Measurements from ENCODE around the gene NOS3. TPM values are rescaled to one million over a fixed set of nuclear protein-coding genes. Genes with fewer than 3 reads are reported as not detected.

The NOS3 gene
- total RNA-seq, 4 donors from 2014 or later = 5.2 to 8.1 (median 6.3) TPM

DNA sequence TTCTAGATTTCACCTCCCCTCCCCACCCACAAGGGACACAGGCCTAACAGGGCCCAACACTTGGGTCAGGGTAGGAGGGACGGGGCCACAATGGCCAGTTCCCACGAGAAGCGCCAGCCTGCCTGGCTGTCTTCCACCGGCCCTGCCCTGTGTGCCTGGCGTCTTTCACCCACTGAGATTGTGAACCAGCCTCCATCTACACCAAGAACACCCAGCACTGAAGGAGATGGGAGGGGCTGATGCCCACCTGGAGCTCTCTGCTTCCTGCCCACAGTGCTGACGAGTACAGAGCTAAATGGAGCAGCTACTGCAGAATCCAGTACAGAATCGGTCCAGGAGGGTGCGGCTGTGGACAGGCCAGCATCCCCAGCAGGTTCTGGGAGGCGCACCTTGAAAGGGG lies 55.1 kb downstream of the NOS3 start:
- Histone ChIP-seq H3K27ac (no peak overlapping the region), H3K9me3 (no peaks in the 10 kb centered on the region), H3K4me1 (peaks cover 0 to 10% of the 10 kb centered on the region in 2 donors), H3K4me3 (replicated peaks in 1 of 3) (no peak overlapping the region), H3K27me3 (no peaks in the 10 kb centered on the region), H3K36me3 (peaks cover 0 to 3% of the 10 kb centered on the region in 2 donors)
- 88 to 93% methylated on average over 9 of the region's 9 CpGs for WGBS, 2 donors
- no peak for DNase-seq
- no peak for TF ChIP-seq POLR2A (IDR thresholded peaks at IDR 0.05)
- TF ChIP-seq, protein P1, sequence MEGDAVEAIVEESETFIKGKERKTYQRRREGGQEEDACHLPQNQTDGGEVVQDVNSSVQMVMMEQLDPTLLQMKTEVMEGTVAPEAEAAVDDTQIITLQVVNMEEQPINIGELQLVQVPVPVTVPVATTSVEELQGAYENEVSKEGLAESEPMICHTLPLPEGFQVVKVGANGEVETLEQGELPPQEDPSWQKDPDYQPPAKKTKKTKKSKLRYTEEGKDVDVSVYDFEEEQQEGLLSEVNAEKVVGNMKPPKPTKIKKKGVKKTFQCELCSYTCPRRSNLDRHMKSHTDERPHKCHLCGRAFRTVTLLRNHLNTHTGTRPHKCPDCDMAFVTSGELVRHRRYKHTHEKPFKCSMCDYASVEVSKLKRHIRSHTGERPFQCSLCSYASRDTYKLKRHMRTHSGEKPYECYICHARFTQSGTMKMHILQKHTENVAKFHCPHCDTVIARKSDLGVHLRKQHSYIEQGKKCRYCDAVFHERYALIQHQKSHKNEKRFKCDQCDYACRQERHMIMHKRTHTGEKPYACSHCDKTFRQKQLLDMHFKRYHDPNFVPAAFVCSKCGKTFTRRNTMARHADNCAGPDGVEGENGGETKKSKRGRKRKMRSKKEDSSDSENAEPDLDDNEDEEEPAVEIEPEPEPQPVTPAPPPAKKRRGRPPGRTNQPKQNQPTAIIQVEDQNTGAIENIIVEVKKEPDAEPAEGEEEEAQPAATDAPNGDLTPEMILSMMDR (IDR thresholded peaks at IDR 0.05) = no peak
- intact Hi-C loops (cut with DNase I) = no loop called here

DNA sequence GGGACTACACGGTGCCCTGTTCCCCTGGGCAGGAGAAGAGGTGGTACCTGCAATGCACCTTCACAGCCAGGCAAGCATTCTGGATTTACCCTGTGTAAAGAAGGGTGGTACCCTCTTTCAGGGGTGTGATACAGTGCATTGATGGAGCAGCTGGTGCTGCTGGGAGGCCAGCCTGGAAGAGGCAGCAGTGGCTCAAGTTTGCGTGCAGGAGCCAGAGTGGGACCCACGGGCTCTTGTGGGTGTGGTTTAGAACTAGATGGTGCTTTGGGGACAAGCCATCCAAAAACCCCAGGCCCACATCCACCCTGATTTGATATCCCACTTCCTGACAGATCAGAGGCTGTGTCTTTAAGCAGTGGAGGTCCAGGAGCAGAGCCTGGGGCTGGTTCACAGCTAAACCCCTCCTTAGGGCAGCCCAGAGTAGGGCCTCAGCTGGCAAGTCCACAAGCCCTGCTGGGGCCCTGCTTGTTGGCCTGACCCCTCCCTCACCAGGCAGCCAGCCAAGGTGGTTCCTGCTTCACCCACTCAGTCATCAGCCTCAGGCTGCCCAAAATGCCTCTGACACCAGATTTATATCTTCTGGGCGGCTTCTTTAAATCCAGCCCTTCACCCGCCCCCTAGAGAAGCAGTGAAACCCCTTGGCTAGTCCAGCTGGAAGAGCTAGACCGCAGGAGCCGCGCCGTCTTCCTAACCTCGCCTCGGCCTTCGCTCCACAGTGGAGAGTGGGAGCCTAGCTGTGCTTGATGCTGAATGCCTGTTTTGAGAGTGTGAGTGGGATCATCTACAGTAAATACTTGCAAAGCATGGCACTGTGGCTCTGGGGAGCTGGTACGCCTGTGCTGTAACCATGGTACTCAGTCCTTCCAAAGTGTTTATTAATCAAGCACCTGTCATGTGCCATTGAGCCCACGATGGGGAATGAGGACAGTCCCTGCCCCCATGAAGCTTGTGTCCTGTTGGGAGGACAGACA lies 56.1 kb downstream of the NOS3 start:
- peaks cover 0 to 13% of the 10 kb centered on the region in 2 donors for H3K4me1 ChIP-seq
- DNase-seq = peak; percentile 29 to 44
- intact Hi-C loops (cut with DNase I) = no loop called here
- no peak overlapping the region for H3K27ac ChIP-seq
- H3K36me3 ChIP-seq = peaks cover 0 to 3% of the 10 kb centered on the region in 2 donors
- H3K9me3 ChIP-seq = no peaks in the 10 kb centered on the region
- 49 to 53% methylated on average over 11 to 13 of the region's 14 CpGs for WGBS, 2 donors
- no peak overlapping the region for H3K4me3 ChIP-seq (replicated peaks in 1 of 3)
- no peak for TF ChIP-seq POLR2A (IDR thresholded peaks at IDR 0.05)
- TF ChIP-seq, protein P1 (IDR thresholded peaks at IDR 0.05) = no peak
- no peaks in the 10 kb centered on the region for H3K27me3 ChIP-seq

DNA sequence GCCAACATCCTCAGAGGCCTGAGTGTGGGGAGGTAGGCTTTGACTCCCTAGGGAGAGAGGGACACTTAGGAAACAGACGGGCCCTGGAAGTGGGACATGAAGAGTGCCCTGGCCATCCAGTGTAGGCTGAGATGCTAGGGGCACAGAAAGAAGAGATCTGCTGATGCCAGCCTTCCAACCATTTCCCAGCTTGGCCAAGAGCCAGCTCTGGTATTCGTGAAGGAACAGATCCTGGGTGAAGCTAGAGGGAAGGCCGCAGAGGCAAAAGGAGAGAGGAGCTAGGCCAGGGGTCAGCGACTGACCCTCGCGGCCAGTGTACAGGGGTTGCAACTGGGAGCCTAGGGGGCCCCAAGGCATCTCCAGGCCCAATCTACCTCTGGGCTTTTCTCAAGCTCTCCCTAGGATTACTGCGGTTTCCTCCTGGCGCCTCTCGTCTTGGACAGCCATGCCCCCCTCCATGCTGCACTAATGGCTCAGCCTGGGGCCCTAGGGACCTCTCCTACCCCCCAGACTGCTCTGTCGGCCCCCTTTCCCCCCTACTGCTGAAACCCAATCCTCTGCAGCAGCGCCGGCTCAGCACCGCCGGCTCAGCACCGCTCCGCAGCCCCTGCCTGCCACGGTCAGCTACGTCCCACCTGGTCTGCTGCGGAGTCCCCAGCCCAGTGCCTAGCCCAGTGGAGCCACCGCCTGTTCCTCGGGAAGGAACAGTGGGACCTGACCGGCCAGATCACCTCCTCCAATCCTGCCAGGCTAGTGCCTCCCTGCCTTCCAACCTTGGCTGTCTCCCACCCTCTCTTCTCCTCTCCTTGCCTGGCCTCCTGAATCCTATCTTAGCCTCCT lies 57.4 kb downstream of the NOS3 start, which contains the start of gene ASIC3:
Gene ASIC3 (plus strand): TSS at position 556 of the 840 bp plus-strand sequence. CDS start 355 bp downstream, outside the sequence.
- Histone ChIP-seq H3K9me3 (no peaks in the 10 kb centered on the region), H3K4me3 (replicated peaks in 1 of 3) (no peak within 1 kb of the TSS), H3K4me1 (peaks cover 0 to 13% of the 10 kb centered on the region in 2 donors), H3K27ac (no peak within 1 kb of the TSS), H3K36me3 (peaks cover 0 to 3% of the 10 kb centered on the region in 2 donors), H3K27me3 (no peaks in the 10 kb centered on the region)
- intact Hi-C loops (cut with DNase I) = no loop called here
- WGBS, 2 donors = 66 to 71% methylated on average over 20 to 22 of the region's 22 CpGs
- DNase-seq = peak in 1 of 2 donors; percentile 22
- no peak for TF ChIP-seq POLR2A (IDR thresholded peaks at IDR 0.05)
- TF ChIP-seq, protein P1 (IDR thresholded peaks at IDR 0.05) = no peak

DNA sequence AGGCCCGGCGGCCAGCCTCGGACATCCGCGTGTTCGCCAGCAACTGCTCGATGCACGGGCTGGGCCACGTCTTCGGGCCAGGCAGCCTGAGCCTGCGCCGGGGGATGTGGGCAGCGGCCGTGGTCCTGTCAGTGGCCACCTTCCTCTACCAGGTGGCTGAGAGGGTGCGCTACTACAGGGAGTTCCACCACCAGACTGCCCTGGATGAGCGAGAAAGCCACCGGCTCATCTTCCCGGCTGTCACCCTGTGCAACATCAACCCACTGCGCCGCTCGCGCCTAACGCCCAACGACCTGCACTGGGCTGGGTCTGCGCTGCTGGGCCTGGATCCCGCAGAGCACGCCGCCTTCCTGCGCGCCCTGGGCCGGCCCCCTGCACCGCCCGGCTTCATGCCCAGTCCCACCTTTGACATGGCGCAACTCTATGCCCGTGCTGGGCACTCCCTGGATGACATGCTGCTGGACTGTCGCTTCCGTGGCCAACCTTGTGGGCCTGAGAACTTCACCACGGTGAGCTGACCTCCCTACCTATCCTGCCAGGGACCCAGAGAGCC lies 58.2 kb downstream of the NOS3 start:
- no peaks in the 10 kb centered on the region for H3K27me3 ChIP-seq
- no peak overlapping the region for H3K27ac ChIP-seq
- 84 to 91% methylated on average over 24 to 27 of the region's 38 CpGs for WGBS, 2 donors
- H3K4me3 ChIP-seq (replicated peaks in 1 of 3) = no peak overlapping the region
- no peaks in the 10 kb centered on the region for H3K9me3 ChIP-seq
- peaks cover 0 to 3% of the 10 kb centered on the region in 2 donors for H3K36me3 ChIP-seq
- intact Hi-C loops (cut with DNase I) = no loop called here
- no peak for DNase-seq
- H3K4me1 ChIP-seq = peaks cover 0 to 13% of the 10 kb centered on the region in 2 donors
- no peak for TF ChIP-seq POLR2A (IDR thresholded peaks at IDR 0.05)
- TF ChIP-seq, protein P1 (IDR thresholded peaks at IDR 0.05) = no peak

Data from thyroid gland (tissue), 4 donors.